ENCODE data around the gene EEPD1. TPM values are rescaled to one million over a fixed set of nuclear protein-coding genes. Genes with fewer than 3 reads are reported as not detected.
A peak's percentile ranks its signal among the peaks of the same experiment; 100 is the strongest.

EEPD1 gene
- total and polyA plus RNA-seq, 8 donors = 14.0 to 134 (median 19.4) TPM

GRCh38 chr7:36227223-36227622 is 74.2 kb downstream of the EEPD1 start:
- Histone ChIP-seq H3K36me3 (no peaks in the 10 kb centered on the region), H3K4me3 (no peak overlapping the region), H3K4me1 (peaks cover 10 to 46% (median 27%) of the 10 kb centered on the region in 4 donors), H3K27me3 (no peaks in the 10 kb centered on the region), H3K9me3 (no peaks in the 10 kb centered on the region), H3K27ac (peak overlapping the region in 2 of 5 donors; percentile 57 to 66)
- 45 to 81% (median 61%) methylated on average over 5 of the region's 5 CpGs for WGBS, 5 donors
- TF ChIP-seq POLR2AphosphoS5 (IDR thresholded peaks at IDR 0.05) (peak; percentile 40 to 82 (median 69)), POLR2A (IDR thresholded peaks at IDR 0.05) (no peak)
- DNase-seq = peak; percentile 30 to 76
- intact Hi-C loops (cut with DNase I; ENCODE audit: low total_unique reads) = no loop called here

- Histone ChIP-seq H3K36me3 (no peaks in the 10 kb centered on the region), H3K4me1 (peaks cover 18 to 55% (median 34%) of the 10 kb centered on the region in 4 donors)
Measured at GRCh38 chr7:36228039-36228438, 75.0 kb downstream of the EEPD1 start.

DNA sequence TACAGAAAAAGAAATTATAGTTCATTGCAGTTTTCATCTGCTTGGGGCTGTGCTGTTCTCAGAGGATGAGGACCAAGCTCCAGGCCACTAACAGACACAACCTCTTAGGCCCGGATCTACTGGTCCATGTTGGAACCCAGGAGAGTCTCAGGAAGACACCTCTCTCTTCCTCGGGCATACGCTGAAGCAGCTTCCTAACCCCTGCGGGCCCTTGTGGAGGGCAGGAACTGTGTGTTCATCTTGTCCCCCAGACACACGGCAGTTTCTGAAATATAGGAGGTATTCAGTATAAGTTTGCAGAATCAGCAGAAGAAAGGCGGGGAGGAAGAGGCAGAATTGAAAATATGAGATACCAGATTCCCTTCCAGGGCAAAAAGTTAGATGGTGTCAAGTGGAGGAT is 78.4 kb downstream of the EEPD1 start:
- Histone ChIP-seq H3K4me1 (peaks cover 16 to 43% (median 32%) of the 10 kb centered on the region in 4 donors), H3K9me3 (no peaks in the 10 kb centered on the region), H3K36me3 (no peaks in the 10 kb centered on the region), H3K27ac (peak overlapping the region in 2 of 5 donors; percentile 1 to 60), H3K27me3 (no peaks in the 10 kb centered on the region), H3K4me3 (no peak overlapping the region)
- TF ChIP-seq CTCF (IDR thresholded peaks at IDR 0.05) (no peak), POLR2A (IDR thresholded peaks at IDR 0.05) (no peak), EP300 (IDR thresholded peaks at IDR 0.05) (no peak), POLR2AphosphoS5 (IDR thresholded peaks at IDR 0.05) (no peak)
- intact Hi-C loops (cut with DNase I; ENCODE audit: low total_unique reads) = no loop called here
- WGBS, 5 donors = 84 to 93% (median 88%) methylated on average over 6 of the region's 6 CpGs
- DNase-seq = no peak

More at GRCh38 chr7:36228039-36228438, 75.0 kb downstream of the EEPD1 start:
- intact Hi-C loops (cut with DNase I; ENCODE audit: low total_unique reads) = no loop called here
- H3K4me3 ChIP-seq = no peak overlapping the region
- H3K27me3 ChIP-seq = no peaks in the 10 kb centered on the region
- 23 to 59% (median 41%) methylated on average over 4 of the region's 4 CpGs for WGBS, 5 donors
- TF ChIP-seq POLR2AphosphoS5 (IDR thresholded peaks at IDR 0.05) = no peak
- TF ChIP-seq POLR2A (IDR thresholded peaks at IDR 0.05) = no peak
- TF ChIP-seq EP300 (IDR thresholded peaks at IDR 0.05) = no peak
- no peak for TF ChIP-seq CTCF (IDR thresholded peaks at IDR 0.05)
- H3K27ac ChIP-seq = peak overlapping the region in 2 of 5 donors; percentile 57 to 66
- no peaks in the 10 kb centered on the region for H3K9me3 ChIP-seq
- DNase-seq = no peak

GRCh38 chr7:36232555-36232954 is 79.5 kb downstream of the EEPD1 start:
- Histone ChIP-seq H3K27ac (peak overlapping the region in 3 of 5 donors; percentile 37 to 60 (median 39)), H3K4me1 (peaks cover 16 to 39% (median 27%) of the 10 kb centered on the region in 4 donors), H3K27me3 (no peaks in the 10 kb centered on the region), H3K9me3 (no peaks in the 10 kb centered on the region), H3K4me3 (no peak overlapping the region), H3K36me3 (peaks cover 0 to 4% (median 0%) of the 10 kb centered on the region in 4 donors)
- DNase-seq = no peak
- TF ChIP-seq POLR2A (IDR thresholded peaks at IDR 0.05) = no peak
- intact Hi-C loops (cut with DNase I; ENCODE audit: low total_unique reads) = no loop called here
- WGBS, 5 donors = 25 to 43% (median 35%) methylated on average over 1 of the region's 1 CpG

DNA sequence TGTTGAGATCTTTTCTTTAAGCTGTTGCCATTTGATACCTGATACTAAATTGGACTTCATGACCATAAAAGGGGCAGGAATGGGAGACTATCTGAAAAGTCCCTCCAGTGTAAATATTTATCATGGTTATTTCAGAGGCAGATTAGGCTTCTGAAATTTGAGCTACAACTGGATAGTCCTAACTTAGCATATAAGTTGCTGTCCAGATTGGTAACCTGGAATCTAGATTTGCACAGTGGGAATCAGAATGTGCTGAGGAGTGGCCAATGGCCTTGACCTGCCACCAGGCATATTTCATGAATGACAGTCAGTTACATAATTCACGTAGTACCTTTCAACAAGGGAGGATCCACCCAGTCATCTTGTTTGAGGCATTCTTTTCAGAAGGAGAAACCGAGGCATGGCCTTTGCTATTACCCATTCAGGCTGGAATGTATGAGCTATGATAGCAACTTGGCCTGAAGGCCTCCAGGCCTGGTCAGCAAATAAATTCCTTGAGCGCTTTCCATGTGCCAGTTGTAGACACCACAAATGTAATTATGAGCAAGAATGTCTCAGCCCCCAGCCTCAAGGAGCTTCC is 80.0 kb downstream of the EEPD1 start:
- Histone ChIP-seq H3K9me3 (no peaks in the 10 kb centered on the region), H3K27ac (peak overlapping the region in 4 of 5 donors; percentile 5 to 60 (median 38)), H3K36me3 (peaks cover 0 to 4% (median 0%) of the 10 kb centered on the region in 4 donors), H3K27me3 (no peaks in the 10 kb centered on the region), H3K4me3 (no peak overlapping the region), H3K4me1 (peaks cover 16 to 39% (median 22%) of the 10 kb centered on the region in 4 donors)
- DNase-seq = no peak
- TF ChIP-seq POLR2AphosphoS5 (IDR thresholded peaks at IDR 0.05) (no peak), CTCF (IDR thresholded peaks at IDR 0.05) (no peak), POLR2A (IDR thresholded peaks at IDR 0.05) (no peak), EP300 (IDR thresholded peaks at IDR 0.05) (no peak)
- WGBS, 5 donors = 46 to 79% (median 56%) methylated on average over 3 of the region's 3 CpGs
- intact Hi-C loops (cut with DNase I; ENCODE audit: low total_unique reads) = no loop called here
